A673 (cell line): ENCODE measurements around the gene CTRB2. TPM values are rescaled to one million over a fixed set of nuclear protein-coding genes. Genes with fewer than 3 reads are reported as not detected.

Experiments
- BruUV-seq: library from RNA; stranded (reverse); fragments of 400-500 nt; replicated peaks from 2 replicates; lab custom pipeline; 2021; lab: Mats Ljungman, UMichigan
- CTCF ChIA-PET: fragments of 300-600 bp; sonication (Branson Sonifier 250); formaldehyde crosslinking; loops from one replicate; lab custom pipeline; 2022; ENCODE audit warnings: antibody characterized with exemption; lab: Charles Lee
- POLR2A ChIA-PET: fragments of 300-600 bp; sonication (Branson Sonifier 250); formaldehyde crosslinking; loops from one replicate; lab custom pipeline; 2022; ENCODE audit warnings: antibody characterized with exemption; ENCODE audit not compliant: low non-redundant PET; lab: Charles Lee
- DNase-seq: peaks from one replicate; pipeline ENCODE4 v3.0.0-alpha.2; 2015; ENCODE audit warnings: low spot score
- H3K27ac ChIP-seq: fragments of 200-600 bp; sonication (generic); 2 replicates; pipeline ENCODE4 v1.5.1; 2016; ENCODE audit warnings: mixed run types, low read depth, mild to moderate bottlenecking, mixed read lengths, antibody characterized with exemption, low read length; ENCODE audit not compliant: poor library complexity, severe bottlenecking
- H3K27me3 ChIP-seq: fragments of 200-600 bp; sonication (generic); replicated peaks from 2 replicates; pipeline ENCODE4 v1.6.1; 2017; ENCODE audit warnings: mixed run types, low read depth, mild to moderate bottlenecking, mixed read lengths, antibody characterized with exemption, low read length; ENCODE audit not compliant: insufficient read depth, poor library complexity
- H3K36me3 ChIP-seq: fragments of 200-600 bp; sonication (generic); 2 replicates; pipeline ENCODE4 v1.6.1; 2016; ENCODE audit warnings: mixed run types, mild to moderate bottlenecking, mixed read lengths, antibody characterized with exemption, low read length; ENCODE audit not compliant: insufficient read depth, poor library complexity, severe bottlenecking
- H3K4me1 ChIP-seq: fragments of 200-600 bp; sonication (generic); 2 replicates; pipeline ENCODE4 v1.6.1; 2017; ENCODE audit warnings: mixed run types, mild to moderate bottlenecking, mixed read lengths, antibody characterized with exemption, low read length; ENCODE audit not compliant: insufficient read depth, poor library complexity, severe bottlenecking
- H3K4me3 ChIP-seq: fragments of 200-600 bp; sonication (generic); 2 replicates; pipeline ENCODE4 v1.5.1; 2016; ENCODE audit warnings: low read depth, mixed run types, mild to moderate bottlenecking, mixed read lengths, low read length; ENCODE audit not compliant: poor library complexity, severe bottlenecking
- H3K9me3 ChIP-seq: fragments of 200-600 bp; sonication (generic); 2 replicates; pipeline ENCODE4 v1.6.1; 2016; ENCODE audit warnings: mixed run types, low read depth, mild to moderate bottlenecking, mixed read lengths, antibody characterized with exemption, low read length; ENCODE audit not compliant: poor library complexity, severe bottlenecking
- CTCF ChIP-seq: fragments of 300-800, 200-600 bp; sonication (generic); conservative IDR thresholded peaks from 2 replicates; pipeline ENCODE4 v1.5.1; 2017; ENCODE audit warnings: low read depth, mild to moderate bottlenecking, antibody characterized with exemption, low read length, moderate library complexity, mixed read lengths
- EZH2 ChIP-seq: fragments of 200-600 bp; sonication (generic); IDR thresholded peaks from 2 replicates; pipeline ENCODE4 v1.6.1; 2017; ENCODE audit warnings: borderline replicate concordance, low read depth, mild to moderate bottlenecking, mixed read lengths, antibody characterized with exemption, low read length; ENCODE audit not compliant: poor library complexity, severe bottlenecking
- intact Hi-C: fragments of 100-400 bp; cut with micrococcal nuclease; formaldehyde crosslinking; loops from one replicate; pipeline ENCODE4 v1.10.0; 2022; ENCODE audit not compliant: unreplicated experiment
- total RNA-seq: library from RNA; stranded (reverse); gene quantifications from 2 replicates; pipeline ENCODE4 v1.2.3, GENCODE V29; 2021

CTRB2 gene
- total RNA-seq, 1 experiment from 2014 or later, result not detected

- Histone ChIP-seq H3K9me3 (no peaks in the 10 kb centered on the region), H3K27me3 (no peaks in the 10 kb centered on the region), H3K4me1 (no peaks in the 10 kb centered on the region), H3K36me3 (no peaks in the 10 kb centered on the region), H3K4me3 (no peak overlapping the region), H3K27ac (no peak overlapping the region)
- CTCF ChIA-PET, result no interaction called here
- TF ChIP-seq EZH2 (no peak), CTCF (no peak)
- no peak for DNase-seq
- POLR2A ChIA-PET, result no interaction called here
- intact Hi-C loops, result no loop called here
- BruUV-seq, result no TSS peak
Observed at GRCh38 chr16:75202069-75202590, 4.8 kb downstream of the CTRB2 start.

GRCh38 chr16:75198135-75198600, 8.8 kb downstream of the CTRB2 start:
- H3K4me1 ChIP-seq, result no peaks in the 10 kb centered on the region
- BruUV-seq, result no TSS peak
- H3K27me3 ChIP-seq, result no peaks in the 10 kb centered on the region
- intact Hi-C loops, result loop anchor here (2.0 kb wide), 1 partner anchor 267 kb away; the partner anchor contains the start of gene TMEM170A
- no peaks in the 10 kb centered on the region for H3K9me3 ChIP-seq
- POLR2A ChIA-PET, result no interaction called here
- no peak for TF ChIP-seq CTCF
- DNase-seq, result peak; percentile 26
- no peaks in the 10 kb centered on the region for H3K36me3 ChIP-seq
- CTCF ChIA-PET, result interaction anchor here (1.1 to 2.4 kb wide), 3 partner anchors 40 to 204 kb away, joined by 6 to 42 read pairs (median 8); no protein-coding TSS in a partner anchor
- H3K4me3 ChIP-seq, result no peak overlapping the region
- no peak overlapping the region for H3K27ac ChIP-seq

- intact Hi-C loops, result loop anchor here (2.0 kb wide), 1 partner anchor 267 kb away; the partner anchor contains the start of gene TMEM170A
- H3K36me3 ChIP-seq, result no peaks in the 10 kb centered on the region
- no TSS peak for BruUV-seq
- POLR2A ChIA-PET, result interaction anchor here (0.6 kb wide), 1 partner anchor 108 kb away, joined by 4 read pairs; no protein-coding TSS in a partner anchor
- CTCF ChIA-PET, result interaction anchor here (2.4 kb wide), 1 partner anchor 188 kb away, joined by 42 read pairs; no protein-coding TSS in a partner anchor
- no peaks in the 10 kb centered on the region for H3K4me1 ChIP-seq
- no peaks in the 10 kb centered on the region for H3K27me3 ChIP-seq
- H3K27ac ChIP-seq, result no peak overlapping the region
- DNase-seq, result peak; percentile 34
- no peaks in the 10 kb centered on the region for H3K9me3 ChIP-seq
- no peak overlapping the region for H3K4me3 ChIP-seq
- TF ChIP-seq CTCF (0 out of 2 replicates have a peak, but pooled peaks have one; percentile 9), EZH2 (no peak)
Observed at GRCh38 chr16:75197522-75198134, 9.3 kb downstream of the CTRB2 start.
